ENCODE data around the gene SYCP3.
"Not testable (repeated sequence)": the region's sequence is repeated elsewhere in the genome, so short reads cannot be mapped to it uniquely, and the experiment has no call there.

SYCP3 gene

GRCh38 chr12:101761350-101761749 is 22.1 kb upstream of the SYCP3 start:
- peak in 1 of 58 donors; percentile 13 for DNase-seq

GRCh38 chr12:101759396-101760047 is 20.3 kb upstream of the SYCP3 start:
- no peak for DNase-seq

DNA sequence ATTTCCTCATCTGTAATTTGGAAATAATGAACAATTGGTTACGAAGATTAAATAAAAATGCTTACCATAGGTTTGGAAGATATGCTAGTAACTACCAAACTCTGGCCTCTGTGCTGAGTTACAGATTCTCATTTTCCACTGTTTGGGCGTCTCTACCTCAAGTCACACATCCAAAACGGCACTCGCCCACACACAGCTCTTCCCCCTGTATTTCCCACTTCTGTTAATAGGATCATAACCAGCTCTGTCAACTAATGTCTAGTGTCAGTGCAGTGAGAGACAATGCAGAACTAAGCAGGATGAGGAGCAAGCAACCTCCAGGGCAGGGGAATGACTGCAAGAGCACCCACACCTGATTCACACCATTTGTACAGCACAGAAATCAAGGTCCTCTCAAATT is 10.9 kb upstream of the SYCP3 start:
- DNase-seq, result no peak

DNA sequence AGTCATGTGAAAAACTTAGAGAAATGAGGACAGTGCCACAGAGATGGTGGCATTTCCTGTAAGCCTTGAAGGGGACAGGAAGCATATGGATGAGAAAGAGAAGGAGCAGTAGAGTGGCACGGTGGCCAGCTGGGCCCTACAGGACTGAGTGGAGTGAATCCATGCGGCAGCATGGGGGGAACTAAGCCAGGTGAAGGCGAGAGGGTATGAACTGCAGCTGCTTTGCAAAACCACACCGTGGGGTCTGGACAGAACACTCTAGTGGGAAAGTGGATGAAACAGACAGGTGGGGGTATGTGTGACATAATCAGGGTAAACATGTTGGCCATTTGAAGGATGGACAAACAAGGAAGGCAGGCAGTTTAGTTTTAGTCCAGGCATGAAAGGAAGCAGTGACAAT is 10.4 kb upstream of the SYCP3 start:
- DNase-seq, result no peak

DNA sequence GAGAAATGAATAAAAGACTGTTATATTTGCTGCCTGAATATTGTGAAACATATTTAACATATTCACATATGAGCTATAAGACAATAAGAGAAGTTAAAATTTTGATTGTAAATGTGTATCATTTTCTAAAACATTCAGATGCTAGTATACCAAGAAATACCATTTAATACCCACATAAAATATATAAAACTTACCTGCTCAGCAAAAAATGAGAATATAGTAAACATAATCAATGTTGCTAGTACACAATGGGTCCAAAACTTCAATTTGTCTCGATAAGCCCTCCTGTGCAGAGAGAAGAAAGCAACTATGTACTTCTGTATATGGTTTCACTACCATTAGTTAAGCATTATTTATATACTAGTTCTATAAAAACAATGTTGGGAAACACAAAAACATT is 9.6 kb upstream of the SYCP3 start:
- DNase-seq, result no peak

GRCh38 chr12:101747697-101748096 is 8.4 kb upstream of the SYCP3 start:
- no peak for DNase-seq

DNA sequence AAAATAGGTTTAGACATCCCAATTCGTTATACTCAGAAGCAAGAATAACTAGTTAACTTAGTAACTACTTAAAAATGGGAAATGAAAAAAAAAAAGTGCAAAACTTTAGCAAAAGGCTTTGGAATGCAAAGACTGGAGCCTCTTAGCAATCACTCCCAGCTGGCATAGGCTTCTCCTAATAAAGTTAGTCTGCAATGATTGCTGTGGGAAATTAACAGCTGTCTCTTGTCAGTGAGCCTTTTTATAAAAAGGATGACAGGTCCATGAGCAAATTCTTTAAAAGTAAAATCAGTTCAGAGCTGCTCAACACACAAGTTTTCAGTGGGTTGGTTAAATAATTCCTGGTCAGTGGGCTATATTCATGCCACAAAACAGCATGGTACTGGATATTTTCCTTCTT is 7.4 kb upstream of the SYCP3 start:
- no peak for DNase-seq

GRCh38 chr12:101746196-101746595 is 6.9 kb upstream of the SYCP3 start:
- no peak for DNase-seq

- DNase-seq, result no peak
These were observed 6.2 kb upstream of the SYCP3 start for GRCh38 chr12:101745481-101745880.

- no peak for DNase-seq
These were observed 4.6 kb upstream of the SYCP3 start for GRCh38 chr12:101743724-101744472.

DNA sequence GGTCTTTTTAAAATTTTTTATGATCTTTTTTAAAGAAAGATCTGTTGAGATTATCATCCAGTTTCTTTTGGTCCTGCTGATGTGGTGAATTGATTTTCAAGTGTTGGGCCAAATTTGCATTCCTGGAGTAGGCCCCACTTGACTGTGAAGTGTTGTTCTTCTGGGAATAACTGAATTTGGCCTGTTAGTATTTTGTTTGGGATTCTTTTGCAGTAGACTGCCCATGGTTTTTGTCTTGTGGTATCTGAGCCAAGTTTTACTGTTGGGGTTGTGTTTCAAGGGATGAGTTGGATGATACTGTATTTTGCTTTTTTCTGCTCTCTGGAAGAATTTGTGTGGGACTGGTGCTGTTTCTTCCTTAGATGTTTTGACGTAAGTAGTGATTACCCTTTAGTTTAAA is 4.0 kb upstream of the SYCP3 start:
- DNase-seq, result no peak

DNA sequence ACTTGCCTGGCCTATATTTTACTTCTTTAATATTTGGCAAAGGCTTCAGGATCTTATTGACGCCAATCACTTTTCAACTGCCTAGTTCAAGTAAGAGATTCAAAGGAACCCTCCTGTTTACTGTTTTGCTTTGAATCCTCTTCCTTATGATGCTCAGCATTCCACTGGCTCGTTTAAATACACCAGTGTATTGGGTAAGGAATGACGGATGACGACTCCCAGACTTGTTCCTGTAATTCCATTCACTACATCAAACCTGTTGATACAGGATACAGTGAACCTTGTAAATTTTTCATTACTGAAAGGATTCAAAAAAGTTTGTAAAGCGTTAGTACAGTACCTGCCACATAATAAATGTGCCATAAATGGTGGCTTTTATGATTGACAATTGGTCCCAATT is 1.7 kb upstream of the SYCP3 start:
- DNase-seq, result no peak

DNA sequence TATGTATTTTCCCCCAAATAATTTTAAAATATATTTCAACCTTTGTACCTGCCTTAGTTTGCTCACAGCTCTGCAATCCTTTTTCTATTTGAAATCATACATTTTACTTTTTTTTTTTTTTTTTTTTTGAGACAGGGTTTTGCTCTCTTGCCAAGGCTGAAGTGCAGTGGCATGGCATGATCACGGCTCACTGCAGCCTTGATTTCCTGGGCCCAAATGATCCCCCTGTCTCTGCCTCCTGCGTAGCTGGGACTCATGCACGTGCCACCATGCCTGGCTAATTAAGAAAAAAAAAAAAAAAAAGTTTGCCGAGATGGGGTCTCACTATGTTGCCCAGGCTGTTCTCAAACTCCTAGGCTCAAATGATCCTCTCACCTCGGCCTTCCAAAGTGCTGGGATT is 1.3 kb upstream of the SYCP3 start:
- no peak for DNase-seq

DNA sequence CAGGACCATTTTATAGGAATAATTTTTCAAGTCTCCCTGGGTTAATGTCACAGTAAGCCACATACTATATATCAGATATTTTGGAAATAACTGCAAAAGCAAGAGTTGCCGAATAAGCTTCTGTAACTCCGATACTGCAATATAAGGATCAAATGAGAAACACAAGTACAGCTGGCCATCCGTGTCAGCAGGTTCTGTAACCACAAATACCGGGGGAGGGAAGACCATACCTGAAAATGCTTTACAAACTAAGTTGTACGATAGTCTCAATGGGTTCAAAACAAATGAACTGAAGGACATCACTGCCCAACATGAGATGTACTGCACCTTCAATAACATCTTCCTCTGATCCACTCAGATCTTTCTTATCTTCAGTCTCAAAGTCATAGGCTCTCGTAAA is 1.8 kb downstream of the SYCP3 start:
- no peak for DNase-seq

DNA sequence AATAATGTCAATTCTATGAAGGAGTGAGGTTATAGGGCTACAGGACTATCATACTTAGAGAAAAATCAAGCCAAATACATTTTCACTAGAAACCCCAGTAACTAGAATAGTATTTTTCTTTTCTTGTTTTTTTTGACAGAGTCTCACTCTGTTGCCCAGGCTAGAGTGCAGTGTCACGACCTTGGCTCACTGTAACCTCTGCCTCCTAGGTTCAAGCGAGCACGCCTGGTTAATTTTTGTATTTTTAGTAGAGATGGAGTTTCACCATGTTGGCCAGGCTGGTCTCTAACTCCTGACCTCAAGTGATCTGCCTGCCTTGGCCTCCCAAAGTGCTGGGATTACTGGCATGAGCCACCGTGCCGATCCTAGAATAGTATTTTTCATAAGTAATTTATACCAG is 4.8 kb downstream of the SYCP3 start:
- not testable (repeated sequence) for DNase-seq

DNA sequence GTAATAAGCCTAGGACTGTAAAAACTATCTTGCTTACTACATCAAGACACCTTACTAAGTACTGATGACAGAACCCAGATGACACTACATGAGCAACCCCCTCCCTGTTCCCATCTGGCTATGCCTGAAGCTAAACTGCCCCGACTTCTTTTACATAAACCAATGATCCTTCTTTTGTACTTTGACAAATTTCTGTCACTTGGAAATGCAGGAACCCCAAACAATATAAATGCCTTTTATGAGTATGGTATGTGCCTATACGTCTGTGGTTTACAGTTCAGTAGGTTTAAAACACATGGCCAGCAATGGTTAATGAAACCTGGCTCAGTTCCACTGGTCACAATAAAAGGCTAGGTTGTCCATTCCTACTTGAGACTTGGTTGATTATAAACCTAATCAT is 6.1 kb downstream of the SYCP3 start:
- no peak for DNase-seq

DNA sequence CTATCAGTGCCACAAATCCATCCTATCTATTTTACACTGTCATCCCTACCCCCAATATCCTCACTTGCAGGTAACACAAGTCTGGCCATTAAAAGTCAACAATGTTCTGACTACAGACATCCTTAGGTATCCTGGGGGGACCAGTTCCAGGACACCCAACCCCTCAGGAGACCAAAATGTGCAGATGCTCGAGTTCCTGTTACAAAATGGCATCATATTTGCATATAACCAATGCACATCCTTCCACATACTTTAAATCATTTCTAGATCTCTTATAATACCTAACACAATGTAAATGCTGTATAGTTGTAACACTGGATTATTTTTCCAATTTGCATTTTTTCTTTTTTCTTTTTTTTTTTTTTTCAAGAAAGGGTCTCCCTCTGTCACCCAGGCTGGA is 6.9 kb downstream of the SYCP3 start:
- no peak for DNase-seq

GRCh38 chr12:101729842-101730241 is 9.4 kb downstream of the SYCP3 start:
- no peak for DNase-seq

DNA sequence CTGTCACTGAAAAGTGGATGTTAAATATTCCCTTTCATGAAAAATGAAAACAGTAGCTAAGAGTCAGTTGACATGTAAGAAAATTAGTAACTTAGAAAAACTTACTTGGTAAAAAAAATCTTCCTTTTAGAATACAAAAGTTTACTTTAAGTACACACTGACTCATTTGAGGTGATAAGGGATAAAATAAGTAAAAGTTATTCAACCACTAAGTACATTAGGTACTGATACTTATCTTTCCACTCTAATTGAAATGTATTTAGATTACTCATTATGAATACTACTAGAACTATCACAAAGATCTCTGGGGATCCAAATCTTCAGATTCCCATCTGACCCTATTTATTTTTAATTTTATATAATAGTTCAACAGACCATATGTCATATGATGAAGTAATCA is 12.2 kb downstream of the SYCP3 start:
- DNase-seq, result no peak

DNA sequence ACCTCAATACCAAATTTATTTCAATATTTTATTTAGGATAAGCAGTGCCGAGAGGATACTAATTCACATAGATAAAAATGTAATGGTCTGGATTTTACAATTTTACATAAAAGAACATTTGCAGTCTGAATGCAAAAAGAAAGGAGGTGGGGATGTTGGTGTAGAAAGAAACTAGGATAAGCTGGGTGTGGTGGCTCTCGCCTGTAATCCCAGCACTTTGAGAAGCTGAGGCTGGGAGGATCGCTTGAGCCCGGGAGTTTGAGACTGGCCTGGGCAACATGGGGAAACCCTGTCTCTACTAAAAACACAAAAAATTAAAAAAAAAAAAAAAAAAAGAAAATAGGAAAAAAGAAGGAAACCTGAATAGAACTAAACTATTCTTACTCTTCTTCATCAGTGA is 16.9 kb downstream of the SYCP3 start:
- DNase-seq, result no peak

GRCh38 chr12:101720118-101720517 is 19.1 kb downstream of the SYCP3 start:
- DNase-seq, result no peak

GRCh38 chr12:101719566-101719965 is 19.7 kb downstream of the SYCP3 start:
- DNase-seq, result no peak

DNA sequence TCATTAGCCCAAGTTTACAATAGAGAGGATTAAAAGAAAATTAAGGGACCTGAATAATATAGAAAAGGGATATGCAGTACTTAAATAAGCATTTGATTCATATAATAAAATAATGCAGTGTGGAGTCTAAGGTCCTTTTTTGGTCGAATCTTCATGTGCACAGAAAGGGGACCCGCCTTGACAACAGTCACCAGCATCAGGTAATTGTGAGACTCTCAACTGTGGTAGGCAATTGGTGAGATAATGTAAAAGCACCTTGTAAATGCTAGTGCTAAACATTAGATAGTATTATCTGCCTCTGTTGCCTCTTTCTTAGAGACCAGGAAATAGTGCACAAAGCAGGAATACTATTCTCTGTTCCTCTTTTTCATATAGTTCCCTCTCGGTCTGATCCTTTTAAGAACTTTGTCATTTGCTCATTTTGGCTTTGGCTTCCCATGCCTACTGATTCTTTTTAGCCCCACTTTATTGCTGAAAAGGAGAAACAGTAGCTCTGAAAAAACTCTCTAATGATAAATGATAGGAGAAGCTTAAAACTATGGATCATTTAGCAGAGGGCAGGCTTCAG is 24.3 kb downstream of the SYCP3 start:
- DNase-seq, result no peak
